ENCODE data around the gene LY6G6C.

LY6G6C gene

DNA sequence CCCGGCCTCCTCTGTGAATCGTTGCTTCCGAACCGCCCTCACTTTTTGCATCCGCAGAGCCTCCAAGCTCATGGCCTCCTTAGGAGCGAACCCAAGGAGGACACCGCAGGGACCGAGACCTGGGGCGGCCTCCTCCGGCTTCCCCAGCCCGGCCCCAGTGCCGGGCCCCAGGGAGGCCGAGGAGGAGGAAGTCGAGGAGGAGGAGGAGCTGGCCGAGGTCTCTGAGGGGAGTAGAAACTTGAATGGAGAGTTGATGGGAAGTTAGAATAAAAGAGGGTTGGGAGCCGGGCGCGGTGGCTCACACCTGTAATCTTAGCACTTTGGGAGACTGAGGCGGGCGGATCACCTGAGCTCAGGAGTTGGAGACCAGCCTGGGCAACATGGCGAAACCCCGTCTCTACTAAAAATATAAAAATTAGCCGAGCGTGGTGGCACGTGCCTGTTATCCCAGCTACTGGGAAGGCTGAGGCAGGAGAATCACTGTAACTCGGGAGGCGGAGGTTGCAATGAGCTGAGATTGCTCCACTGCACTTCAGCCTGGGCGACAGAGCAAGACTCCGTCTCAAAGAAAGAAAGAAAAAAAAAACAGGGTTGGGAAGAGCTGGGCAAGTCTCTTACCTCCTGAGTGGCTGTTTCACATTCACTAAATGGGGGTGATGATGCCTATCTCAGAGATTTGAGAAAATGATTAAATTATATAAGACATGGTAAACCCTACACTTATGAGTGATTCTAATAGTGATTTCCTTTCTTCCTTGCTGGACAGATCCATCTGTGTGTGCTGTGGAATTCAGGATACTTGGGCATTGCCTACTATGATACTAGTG is 19.1 kb upstream of the LY6G6C start:
- no peak for DNase-seq

DNA sequence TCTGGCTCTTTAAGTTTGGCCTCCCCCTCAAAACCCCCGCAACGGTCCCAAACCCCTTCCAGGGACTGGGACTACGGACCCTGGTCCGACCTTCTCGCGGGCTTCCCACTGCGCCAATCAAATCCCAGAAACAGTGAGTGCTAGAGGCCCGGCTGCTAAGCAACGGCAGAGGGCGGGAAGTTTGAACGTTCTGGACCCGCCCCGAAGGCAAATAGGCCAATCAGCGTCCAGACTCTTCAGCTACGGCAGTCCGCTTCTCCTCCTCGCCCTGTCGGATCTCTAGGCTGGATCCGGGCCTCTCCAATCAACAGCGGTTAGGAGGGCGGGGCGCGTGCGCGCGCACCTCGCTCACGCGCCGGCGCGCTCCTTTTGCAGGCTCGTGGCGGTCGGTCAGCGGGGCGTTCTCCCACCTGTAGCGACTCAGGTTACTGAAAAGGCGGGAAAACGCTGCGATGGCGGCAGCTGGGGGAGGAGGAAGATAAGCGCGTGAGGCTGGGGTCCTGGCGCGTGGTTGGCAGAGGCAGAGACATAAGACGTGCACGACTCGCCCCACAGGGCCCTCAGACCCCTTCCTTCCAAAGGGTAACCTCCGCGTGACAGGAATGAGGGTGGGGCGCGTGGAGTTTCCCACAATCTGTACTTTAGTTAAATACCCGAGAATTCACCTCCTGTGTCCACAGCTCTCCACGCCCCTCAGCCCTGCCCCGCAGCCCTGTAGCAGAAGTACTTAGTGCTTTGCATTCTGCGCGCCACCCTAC is 18.3 kb upstream of the LY6G6C start, which contains the start of gene MSH5:
Gene MSH5, plus strand, starts transcription at position 367 of the 758 bp plus-strand sequence. CDS start 462 bp downstream, outside the sequence.
- peak; percentile 98 to 99 for DNase-seq

DNA sequence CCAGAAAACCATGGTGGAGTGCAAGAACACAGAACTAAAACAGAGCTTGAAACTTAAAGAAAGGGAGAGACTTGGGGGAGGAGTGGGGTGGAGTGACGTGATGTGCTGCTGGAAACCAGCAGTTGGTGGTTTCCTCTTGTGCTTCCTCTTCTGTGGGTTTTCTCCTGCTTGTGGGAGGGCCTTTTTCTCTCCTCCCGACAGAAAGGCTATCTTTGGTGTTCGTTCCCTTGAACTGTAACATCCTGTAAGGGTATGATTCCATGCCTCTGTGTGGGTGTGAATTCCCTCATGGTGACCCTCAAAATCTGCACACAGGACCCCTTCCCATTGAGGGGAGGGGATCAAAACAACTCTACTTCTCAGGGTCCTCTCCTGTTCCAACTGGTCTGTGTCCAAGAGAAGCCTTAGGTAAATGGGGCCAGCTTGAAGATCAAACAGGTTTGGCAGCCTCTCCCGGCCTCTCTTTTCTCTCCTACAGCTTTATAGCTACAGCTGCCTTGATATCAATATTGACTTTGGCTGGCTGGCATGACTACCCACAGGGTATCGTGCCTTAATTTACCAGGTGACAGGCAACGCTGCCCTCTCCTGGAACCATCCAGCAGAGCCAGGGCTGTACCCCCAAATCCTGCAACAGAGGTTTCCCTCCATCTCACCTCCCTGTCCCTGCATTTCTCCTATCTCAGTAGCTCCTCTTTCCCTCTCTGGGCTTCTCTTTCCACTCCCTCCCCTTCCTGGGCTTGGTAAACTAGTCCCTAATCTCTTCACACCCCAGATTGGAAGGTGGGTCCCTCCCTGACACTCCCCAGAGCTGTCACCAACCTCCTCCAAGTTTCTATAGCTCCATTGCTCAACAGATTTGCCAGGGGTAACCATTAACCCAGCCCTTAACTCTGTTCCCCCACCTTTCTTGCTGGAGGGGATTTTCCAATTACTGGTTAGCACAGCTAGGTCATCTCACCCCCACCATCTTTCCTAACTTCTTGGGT is 16.7 kb upstream of the LY6G6C start:
- DNase-seq = peak; percentile 68 to 82

DNA sequence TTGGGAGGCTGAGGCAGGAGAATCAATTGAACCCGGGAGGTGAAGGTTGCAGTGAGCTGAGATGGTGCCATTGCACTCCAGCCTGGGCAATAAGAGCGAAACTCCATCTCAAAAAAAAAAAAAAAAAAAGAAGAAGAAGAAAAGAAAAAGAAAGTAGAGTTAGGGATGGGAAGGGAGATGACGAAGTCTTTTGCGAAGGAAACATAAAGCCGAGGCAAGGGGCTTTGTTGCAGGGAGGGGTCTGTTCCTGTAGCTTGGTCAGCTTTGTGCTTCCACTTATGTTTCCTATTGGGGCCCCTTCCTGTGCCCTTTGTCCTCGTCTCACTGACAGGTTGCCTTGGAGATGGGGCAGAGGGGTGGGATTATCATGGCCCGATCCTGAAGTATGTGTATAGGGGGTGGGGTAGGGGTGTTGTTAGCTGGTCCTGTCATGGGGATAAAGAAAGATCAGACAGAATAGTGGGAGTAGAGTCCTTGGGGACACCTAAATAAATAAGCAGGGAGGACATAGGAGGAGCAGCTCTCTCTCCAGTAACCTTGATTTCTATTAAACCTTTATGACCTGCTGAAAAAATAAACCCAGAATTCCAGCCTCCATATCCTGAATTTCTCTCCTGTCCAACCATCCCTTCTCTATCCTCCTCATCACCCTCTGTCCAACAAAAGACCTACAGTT is 15.9 kb upstream of the LY6G6C start:
- DNase-seq = no peak

DNA sequence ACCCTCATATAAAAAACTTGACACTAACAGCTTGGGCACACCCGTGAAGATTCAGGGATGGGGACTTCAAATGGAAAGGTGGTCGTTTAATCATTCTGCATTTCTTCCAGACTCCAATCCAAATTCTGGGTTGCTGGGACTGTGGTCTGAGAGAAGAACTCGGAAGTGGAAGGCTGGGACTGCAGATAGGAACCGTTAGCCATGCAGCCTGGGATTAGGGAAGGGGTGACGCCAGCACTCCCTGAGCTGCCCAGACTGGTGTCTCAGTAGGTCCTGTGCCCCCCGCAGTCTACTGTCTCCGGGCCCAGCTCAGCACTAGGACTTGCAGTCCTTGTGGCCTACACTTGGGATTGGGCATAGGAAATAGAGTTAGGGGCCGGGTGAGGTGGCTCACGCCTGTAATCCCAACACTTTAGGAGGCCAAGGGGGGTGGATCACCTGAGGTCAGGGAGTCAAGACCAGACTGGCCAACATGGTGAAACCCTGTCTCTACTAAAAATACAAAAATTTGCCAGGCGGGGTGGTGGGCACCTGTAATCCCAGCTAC is 15.3 kb upstream of the LY6G6C start:
- no peak for DNase-seq

DNA sequence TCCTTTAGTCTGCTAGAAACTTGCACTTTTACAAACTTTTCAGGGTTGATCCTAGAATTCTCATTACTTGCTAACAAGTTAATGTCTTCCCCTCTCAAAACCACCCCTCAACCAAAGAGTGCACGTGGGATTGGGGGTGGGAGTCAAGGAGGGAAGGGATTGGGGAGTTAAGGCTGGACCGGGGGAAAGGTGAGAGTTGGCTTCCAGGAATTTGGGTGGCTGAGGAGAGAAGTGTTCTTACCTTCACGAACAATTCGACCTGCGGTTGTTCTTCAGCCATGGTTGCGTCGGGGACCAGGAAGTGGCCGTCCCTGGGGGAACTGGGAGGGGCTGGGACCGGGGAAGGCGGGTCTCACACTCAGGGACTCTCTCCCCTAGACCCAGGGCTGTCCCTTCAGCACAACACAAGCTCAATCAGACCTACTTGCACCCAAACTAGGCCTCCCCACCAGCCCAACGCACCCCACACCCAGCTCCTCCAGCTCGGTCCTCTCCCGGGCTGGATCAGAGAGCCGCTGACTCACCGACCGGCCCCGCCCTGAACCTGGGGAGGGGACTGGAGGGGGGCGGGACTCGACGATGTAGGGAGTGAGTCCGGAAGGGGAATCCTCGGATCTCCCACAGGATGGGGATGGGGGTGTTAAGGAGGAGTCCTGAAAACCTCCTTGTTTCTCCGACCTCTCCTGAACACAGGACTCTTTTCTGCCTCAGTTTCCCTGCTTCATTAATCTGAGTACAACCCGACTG is 14.6 kb upstream of the LY6G6C start, which contains the start of gene CLIC1:
Gene CLIC1, minus strand, starts transcription at position 510 of the 747 bp plus-strand sequence. Its CDS starts 230 bp downstream, at position 280.
- peak; percentile 84 to 87 for DNase-seq

DNA sequence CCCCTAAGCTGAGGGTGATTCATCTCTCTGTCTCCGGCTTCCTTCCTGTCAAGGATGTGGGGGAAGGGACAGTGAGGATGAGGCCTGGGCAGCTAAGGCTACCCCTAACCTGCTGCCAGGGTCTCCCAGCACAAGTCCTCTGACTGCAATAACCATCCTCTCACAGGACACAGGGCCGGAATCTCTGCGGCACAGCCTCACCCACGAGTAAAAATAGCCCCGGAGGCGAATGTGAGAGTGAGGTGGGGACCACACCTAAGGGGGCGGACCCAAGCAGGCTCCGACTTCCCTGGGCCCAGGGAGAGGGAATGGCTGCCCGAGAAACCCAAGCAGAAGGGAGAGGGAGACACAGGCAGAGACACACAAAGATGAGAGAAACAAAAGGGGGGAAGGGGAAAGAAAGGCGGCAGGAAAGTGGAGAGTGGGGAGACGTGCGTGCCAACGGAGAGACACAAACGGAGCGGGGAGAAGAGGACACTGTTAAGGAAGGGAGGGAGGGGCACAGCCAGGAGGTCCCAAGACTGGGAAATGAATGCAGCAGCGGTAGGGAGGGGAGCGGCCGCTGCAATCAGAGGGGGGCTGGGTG is 13.4 kb upstream of the LY6G6C start:
- no peak for DNase-seq

DNA sequence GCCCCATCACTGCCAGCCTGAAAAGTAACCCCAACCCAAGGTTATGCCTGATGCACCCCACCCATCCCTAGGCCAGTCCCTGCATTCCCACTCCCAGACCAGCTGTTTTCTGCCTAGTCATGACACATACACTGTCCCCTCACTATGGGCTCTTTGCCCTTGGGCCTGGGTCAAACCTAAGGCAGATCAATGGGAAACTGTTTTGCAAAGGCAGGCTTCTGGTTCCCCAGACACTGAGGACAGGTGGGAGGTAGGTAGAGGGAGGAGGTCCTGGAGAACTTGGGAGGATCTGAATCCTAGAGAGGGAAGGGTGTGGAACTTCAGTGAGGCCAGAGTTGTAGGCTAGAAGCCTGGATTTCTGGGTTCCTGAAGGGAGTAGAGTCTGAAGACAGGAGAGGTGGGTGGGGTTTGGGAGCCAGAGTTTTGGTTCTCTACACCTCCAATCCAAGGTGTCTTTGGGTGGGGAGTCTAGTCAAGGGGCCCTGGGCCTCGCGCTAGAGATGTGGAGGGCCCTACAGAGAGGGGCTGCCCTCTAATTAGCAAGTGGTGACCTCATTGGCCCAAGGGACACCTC is 12.8 kb upstream of the LY6G6C start:
- DNase-seq = no peak

DNA sequence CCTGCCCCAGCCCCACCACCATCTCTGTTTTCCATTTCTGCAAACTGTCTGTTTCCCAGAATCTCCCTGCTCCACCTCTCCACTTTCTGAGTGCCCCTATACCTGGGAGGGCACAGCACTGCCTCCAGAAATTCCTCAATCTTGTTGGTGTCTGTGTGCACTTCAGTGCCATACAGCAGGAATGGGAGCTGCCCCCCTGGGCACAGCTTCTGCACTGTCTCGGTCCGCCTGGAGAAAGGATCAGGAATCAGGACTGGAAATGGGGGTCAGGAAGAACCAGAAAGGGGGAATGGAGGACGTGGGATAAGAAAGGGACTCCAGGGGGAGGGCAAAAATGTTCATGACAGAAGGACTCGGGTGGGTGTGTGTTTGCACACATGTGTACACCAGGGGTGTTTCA is 12.2 kb upstream of the LY6G6C start:
- no peak for DNase-seq

DNA sequence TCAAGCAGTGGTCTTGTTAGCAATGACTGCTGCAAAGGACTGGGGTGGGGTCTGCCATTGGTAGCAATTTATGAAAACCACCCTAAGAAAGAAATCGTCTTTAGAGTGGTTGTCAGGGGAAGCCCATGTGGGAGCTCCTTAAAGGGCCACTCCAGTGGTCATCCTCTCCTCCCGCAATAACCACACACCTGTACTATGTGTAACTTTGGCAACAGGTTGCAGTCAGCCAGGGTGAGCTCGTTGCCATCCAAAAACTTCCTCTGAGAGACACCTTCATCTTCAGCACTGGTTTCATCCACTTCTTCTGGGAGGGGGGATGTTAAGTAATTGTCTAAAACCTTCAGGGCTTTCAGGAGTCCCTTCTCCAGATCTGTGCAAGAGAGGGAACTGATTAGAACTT is 10.5 kb upstream of the LY6G6C start:
- no peak for DNase-seq

DNA sequence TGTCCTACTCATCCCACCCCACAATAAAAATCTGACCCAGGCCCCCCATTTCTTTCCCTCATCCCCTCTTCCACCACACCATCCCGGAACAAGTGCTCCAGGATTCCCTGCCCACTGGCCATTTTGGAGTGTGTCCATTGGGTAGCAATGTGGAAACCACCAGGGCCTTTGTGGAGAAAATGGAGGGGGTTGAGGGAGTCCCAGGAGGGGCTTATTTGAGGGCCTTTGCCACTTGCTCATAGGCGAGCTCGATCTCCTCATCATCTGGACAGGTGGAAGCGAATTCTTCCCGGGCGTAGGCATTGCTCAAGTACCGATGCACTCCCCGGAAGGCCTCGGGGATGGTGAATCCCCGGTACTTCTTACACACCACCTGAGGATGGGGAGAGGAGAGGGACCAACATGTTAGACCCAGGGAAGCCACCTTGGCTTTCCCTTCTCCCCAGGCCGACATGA is 9.1 kb upstream of the LY6G6C start:
- no peak for DNase-seq

DNA sequence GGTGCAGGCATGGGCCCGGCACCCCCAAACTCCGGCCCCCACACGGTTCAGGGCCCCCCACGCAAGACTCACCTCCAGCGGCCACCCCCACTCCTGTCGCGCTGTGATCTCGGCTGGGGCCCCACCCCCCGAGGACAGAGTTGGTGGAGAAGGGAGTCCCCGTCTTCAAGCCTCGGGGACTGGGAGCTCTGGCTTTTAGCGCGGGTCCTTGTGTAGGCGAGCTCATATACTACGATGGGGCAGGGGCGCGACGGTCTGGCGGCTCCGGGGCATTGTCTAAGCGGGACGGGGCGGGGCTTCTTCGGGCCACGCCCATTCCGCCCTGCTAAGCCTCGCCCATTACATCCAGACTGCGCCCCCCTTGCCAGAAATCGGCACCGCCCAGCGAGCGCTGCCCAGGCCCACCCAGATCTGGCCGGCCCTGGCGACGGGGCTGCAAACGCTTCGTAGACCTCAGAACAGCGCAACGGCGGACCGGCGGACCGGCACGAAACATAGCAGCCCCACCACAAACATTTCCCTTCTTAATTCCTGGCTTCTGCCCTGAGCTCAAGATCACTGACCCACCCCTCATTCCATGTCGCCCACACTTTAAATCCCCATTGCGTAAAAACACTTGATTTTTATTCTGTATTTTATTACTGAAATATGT is 8.6 kb upstream of the LY6G6C start:
- DNase-seq = no peak

DNA sequence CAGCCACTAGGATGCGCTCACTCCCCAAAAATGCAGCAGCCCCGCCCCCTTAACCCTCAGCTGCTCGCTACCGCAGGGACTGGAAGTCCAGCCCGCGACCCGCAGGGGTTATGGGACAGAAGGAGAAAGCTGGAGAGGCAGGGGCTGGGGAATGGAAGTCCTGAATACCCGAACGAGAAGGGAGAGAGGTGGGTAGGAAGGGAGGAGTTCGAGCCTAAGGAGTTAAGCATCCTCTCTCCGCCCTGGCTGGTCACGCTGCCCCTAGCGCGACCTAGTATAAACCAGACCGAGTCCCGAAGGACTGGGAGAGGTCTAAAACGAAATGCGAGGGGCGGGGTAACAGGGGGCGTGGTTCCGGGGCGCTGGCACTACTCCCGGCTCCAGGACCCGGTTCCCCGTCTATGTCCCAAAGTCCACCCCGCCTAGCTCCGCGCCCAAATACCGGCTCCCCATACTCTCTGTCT is 8.0 kb upstream of the LY6G6C start:
- DNase-seq = peak; percentile 33 to 47

DNA sequence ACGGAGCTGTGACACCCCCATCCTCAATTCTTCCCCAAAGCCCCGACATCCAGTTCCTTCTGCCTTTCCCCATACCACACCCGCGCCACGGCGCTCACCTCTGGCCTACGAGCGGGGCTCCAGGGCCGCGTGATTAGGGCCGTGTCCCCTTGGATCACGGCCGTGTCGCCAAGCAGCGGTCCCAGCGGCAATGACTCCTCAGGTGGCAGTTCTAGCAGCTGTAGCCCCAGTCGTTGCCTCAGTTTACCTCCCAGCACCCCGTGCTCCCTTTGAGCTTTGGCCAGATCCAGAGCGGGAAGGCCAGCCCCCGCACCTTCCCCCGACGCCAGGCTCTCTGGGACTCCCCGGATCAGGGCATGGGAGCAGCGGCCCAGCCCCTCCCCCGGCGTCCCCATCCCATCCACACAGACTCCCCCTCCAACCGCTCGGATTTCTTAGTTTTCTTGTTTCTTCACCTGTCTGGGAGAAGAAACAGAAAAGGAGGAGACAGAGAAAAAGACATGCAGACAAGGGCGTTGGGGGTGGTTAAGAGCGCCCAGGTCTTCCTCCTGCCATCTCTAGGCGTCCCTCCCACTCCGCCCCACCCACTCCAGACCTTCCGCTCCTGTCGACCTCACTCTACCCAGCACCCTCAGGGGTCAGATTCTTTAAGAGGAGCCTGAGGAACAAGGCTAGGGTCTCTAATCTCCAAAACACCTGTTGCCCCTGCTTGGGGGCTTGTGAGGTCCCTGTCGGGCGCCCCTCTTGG is 7.4 kb upstream of the LY6G6C start, which contains the start of gene DDAH2:
Gene DDAH2, minus strand, starts transcription at position 533 of the 748 bp plus-strand sequence. Its CDS starts 138 bp downstream, at position 395.
- DNase-seq = no peak

DNA sequence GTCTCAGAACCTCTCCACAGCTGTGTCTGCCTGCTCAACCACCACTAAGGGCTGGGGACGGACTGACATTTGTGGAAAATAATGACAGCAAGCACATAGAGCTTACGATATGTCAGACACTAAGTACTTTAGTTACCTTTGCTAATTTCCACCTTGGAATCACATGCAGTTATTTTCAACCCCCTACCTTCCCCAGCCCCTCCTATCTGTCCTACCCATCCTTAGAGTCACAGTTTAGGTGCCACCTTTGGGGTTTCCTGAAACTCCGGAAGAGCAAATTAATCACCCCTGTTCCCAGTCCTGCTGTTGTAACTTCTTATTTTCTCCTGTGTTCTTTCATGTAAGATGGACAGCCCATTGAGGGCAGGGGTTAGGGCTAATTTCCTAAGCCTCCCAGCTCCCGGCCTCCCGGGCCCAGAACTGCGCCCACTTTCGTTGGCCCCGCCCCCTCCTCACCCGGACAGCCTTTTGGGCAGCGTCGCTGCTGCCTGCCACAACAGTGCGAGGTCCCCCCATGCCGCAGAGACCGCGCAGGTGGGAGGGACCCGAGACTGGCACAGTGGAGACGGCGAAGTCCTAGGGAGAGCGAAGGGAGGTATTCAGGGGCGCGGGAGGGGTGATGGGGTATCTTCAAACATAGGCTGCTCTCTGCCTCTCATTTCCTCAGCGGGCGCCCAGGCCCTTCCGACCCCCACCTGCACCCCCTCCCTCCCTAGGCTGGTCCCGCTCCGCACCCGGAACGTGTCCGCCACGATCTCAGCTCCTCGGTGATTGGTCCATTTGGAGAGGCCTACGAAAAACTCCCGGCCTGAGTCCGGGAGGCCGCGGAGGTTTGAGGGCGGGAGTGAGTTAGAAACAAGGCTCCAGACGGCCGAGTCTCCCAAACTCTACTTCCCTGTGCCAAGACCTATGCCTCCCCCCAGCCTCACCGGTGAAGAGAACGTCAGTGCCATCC is 6.4 kb upstream of the LY6G6C start:
- DNase-seq = no peak

DNA sequence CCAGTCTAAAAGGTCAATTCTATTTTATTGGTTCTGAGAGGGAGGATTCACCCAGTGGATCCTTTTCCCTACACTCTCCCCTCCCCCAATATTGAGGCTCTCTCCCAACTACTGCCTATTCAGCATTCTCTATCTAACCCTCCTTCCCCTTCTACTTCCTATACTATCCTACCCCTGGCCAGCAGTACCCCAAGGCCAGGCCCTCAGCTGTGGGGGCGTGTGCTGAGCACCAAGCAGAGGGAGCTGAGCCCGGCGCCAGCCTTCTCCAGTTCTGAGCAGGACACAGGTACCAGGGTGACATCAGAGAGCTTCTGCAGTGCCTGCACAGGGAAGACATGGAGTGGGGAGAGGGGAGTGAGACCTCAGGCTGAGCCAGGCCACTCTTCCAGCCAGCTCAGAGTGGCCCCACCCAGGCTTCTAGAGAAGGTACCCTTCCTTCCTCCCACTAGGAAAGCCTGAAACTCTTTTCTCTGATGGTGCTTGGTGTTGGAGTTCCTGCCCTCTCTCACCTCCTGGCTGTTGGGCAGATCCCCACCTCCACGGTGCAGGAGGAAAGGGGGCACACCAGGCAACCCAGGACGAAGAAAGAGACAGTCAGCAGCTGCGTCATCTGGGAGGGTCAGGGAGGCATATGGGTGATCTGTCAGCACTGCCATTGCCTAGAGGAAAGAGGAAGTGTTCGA is 5.6 kb upstream of the LY6G6C start:
- no peak for DNase-seq
